WTC11 (cell line): Measurements from ENCODE around the gene SDK2. TPM values are rescaled to one million over a fixed set of nuclear protein-coding genes. Genes with fewer than 3 reads are reported as not detected.

Experiments used
- ATAC-seq: fragments of 200-7000 bp; cut with Tn5 transposase; 2 replicates; pipeline ENCODE4 v1.10.0; 2021; ENCODE audit warnings: mild to moderate bottlenecking, moderate library complexity
- CTCF ChIA-PET: fragments of 300-600 bp; sonication (Branson Sonifier 250); formaldehyde crosslinking; loops from one replicate; lab custom pipeline; 2021; ENCODE audit warnings: antibody characterized with exemption; lab: Charles Lee
- POLR2A ChIA-PET: fragments of 350-600 bp; sonication (Branson Sonifier 250); formaldehyde crosslinking; loops from one replicate; lab custom pipeline; 2021; ENCODE audit warnings: antibody characterized with exemption; lab: Charles Lee
- DNase-seq: peaks from one replicate; pipeline ENCODE4 v3.0.0; 2021; ENCODE audit warnings: low spot score
- H3K27ac Mint-ChIP-seq: 2 replicates; pipeline ENCODE4 v1.8.0; 2021; ENCODE audit warnings: mixed read lengths
- H3K27me3 Mint-ChIP-seq: 2 replicates; pipeline ENCODE4 v1.8.0; 2021; ENCODE audit warnings: low read depth, mild to moderate bottlenecking, moderate library complexity, mixed read lengths
- H3K36me3 Mint-ChIP-seq: 2 replicates; pipeline ENCODE4 v1.8.0; 2021; ENCODE audit warnings: mixed read lengths
- H3K4me1 Mint-ChIP-seq: 2 replicates; pipeline ENCODE4 v1.8.0; 2022; ENCODE audit warnings: mixed read lengths
- H3K4me3 Mint-ChIP-seq: 2 replicates; pipeline ENCODE4 v1.8.0; 2021; ENCODE audit warnings: mild to moderate bottlenecking, moderate library complexity, mixed read lengths
- H3K9me3 Mint-ChIP-seq: 2 replicates; pipeline ENCODE4 v1.8.0; 2021; ENCODE audit warnings: mixed read lengths
- CDX4 ChIP-seq: fragments of 250-450 bp; sonication (Bioruptor Pico); IDR thresholded peaks from 2 replicates; pipeline ENCODE4 v1.9.0; 2021; ENCODE audit warnings: moderate library complexity, mild to moderate bottlenecking, inconsistent platforms, borderline replicate concordance
- CREM ChIP-seq: sonication (generic); formaldehyde crosslinking; IDR thresholded peaks from 2 replicates; pipeline ENCODE4 v1.8.1; 2022; ENCODE audit warnings: mild to moderate bottlenecking, missing genetic modification reagents, moderate library complexity
- ERG ChIP-seq: fragments of 250-450 bp; sonication (Bioruptor Pico); IDR thresholded peaks from 2 replicates; pipeline ENCODE4 v1.8.0; 2021; ENCODE audit warnings: mild to moderate bottlenecking
- GRHL2 ChIP-seq: fragments of 250-450 bp; sonication (Bioruptor Pico); IDR thresholded peaks from 2 replicates; pipeline ENCODE4 v1.8.0; 2022; ENCODE audit warnings: mild to moderate bottlenecking, moderate library complexity; ENCODE audit not compliant: insufficient replicate concordance, severe bottlenecking
- JUN ChIP-seq: sonication (generic); formaldehyde crosslinking; IDR thresholded peaks from 2 replicates; pipeline ENCODE4 v1.8.0; 2023; ENCODE audit warnings: mild to moderate bottlenecking, missing genetic modification reagents
- MAX ChIP-seq: sonication (generic); formaldehyde crosslinking; IDR thresholded peaks from 2 replicates; pipeline ENCODE4 v1.8.0; 2022; ENCODE audit warnings: mild to moderate bottlenecking, missing genetic modification reagents
- RELA ChIP-seq: sonication (generic); formaldehyde crosslinking; IDR thresholded peaks from 2 replicates; pipeline ENCODE4 v1.8.1; 2022; ENCODE audit warnings: missing genetic modification reagents, mild to moderate bottlenecking, borderline replicate concordance
- TP53 ChIP-seq: sonication (generic); formaldehyde crosslinking; IDR thresholded peaks from 2 replicates; pipeline ENCODE4 v1.8.1; 2023; ENCODE audit warnings: mild to moderate bottlenecking, missing genetic modification reagents
- ZNF138 ChIP-seq: sonication (generic); formaldehyde crosslinking; conservative IDR thresholded peaks from 2 replicates; pipeline ENCODE4 v1.8.1; 2022; ENCODE audit warnings: mild to moderate bottlenecking, moderate library complexity, missing genetic modification reagents
- ZNF232 ChIP-seq: sonication (generic); formaldehyde crosslinking; IDR thresholded peaks from 2 replicates; pipeline ENCODE4 v1.8.0; 2022; ENCODE audit warnings: mild to moderate bottlenecking, missing genetic modification reagents
- ZNF396 ChIP-seq: fragments of 250-450 bp; sonication (Bioruptor Pico); IDR thresholded peaks from 2 replicates; pipeline ENCODE4 v1.8.0; 2021; ENCODE audit warnings: mild to moderate bottlenecking, moderate library complexity, borderline replicate concordance
- ZNF423 ChIP-seq: fragments of 250-450 bp; sonication (Bioruptor Pico); IDR thresholded peaks from 2 replicates; pipeline ENCODE4 v2.1.2; 2022; ENCODE audit warnings: mild to moderate bottlenecking, moderate library complexity
- ZNF671 ChIP-seq: fragments of 250-450 bp; sonication (Bioruptor Pico); IDR thresholded peaks from 2 replicates; pipeline ENCODE4 v1.8.0; 2021; ENCODE audit warnings: mild to moderate bottlenecking
- total RNA-seq: library from RNA; stranded (reverse); gene quantifications from 3 replicates; pipeline ENCODE4 v1.2.3, GENCODE V29; 2021
- TF ChIP-seq, protein P1 (sequence below): sonication (generic); formaldehyde crosslinking; IDR thresholded peaks from 2 replicates; pipeline ENCODE4 v1.8.0; 2022; ENCODE audit warnings: missing genetic modification reagents
- TF ChIP-seq, protein P2 (sequence below): sonication (generic); formaldehyde crosslinking; IDR thresholded peaks from 2 replicates; pipeline ENCODE4 v1.8.1; 2023; ENCODE audit warnings: mild to moderate bottlenecking, missing genetic modification reagents

SDK2 gene
- total RNA-seq, 1 experiment from 2014 or later: 14.8 TPM

- Mint-ChIP-seq H3K4me3 (no peak overlapping the region), H3K9me3 (peaks cover 18% of the 10 kb centered on the region), H3K27me3 (peaks cover 3% of the 10 kb centered on the region; the same call in 1 of the 2 replicates), H3K4me1 (peaks cover 53% of the 10 kb centered on the region), H3K36me3 (peaks cover 19% of the 10 kb centered on the region), H3K27ac (no peak overlapping the region)
- ChIA-PET POLR2A (no interaction called here), CTCF (interaction anchor here (0.7 kb wide), 1 partner anchor 25 kb away, joined by 3 read pairs; no protein-coding TSS in a partner anchor)
- no peak for DNase-seq
- no peak for ATAC-seq
- TF ChIP-seq GRHL2 (CRISPR knock-in tag): no peak
These were observed 23.8 kb downstream of the SDK2 start for GRCh38 chr17:73620414-73620813.

DNA sequence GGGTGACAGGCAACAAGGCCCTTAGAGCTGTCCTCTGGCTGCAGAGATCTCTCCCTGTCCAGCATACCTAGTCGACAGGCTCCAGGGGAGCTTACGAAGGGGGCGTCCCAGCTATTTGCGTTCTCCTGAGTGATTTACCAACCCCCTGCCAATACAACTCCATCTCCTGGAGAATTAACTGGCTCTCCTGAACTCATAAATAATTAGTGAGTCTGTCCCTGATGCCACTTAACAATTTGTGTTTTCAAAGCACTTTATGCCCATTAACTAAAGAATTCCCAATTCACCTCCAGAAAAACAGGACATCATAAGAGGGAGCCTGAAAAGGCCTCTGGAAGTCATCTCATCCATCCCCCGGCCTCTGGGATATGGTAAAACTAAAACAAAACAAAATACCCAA is 26.7 kb downstream of the SDK2 start:
- Mint-ChIP-seq H3K36me3 (peaks cover 19% of the 10 kb centered on the region), H3K9me3 (peaks cover 18% of the 10 kb centered on the region)
- no peak for ATAC-seq
- no peak for TF ChIP-seq ERG (CRISPR knock-in tag)
- no peak for TF ChIP-seq ZNF138 (CRISPR knock-in tag)
- TF ChIP-seq, all 79 proteins: peak for 0
- peak overlapping the region; percentile 7; the same call in 1 of the 2 replicates for H3K27ac Mint-ChIP-seq
- DNase-seq: no peak
- CTCF ChIA-PET: interaction anchor here (0.6 to 1.9 kb wide), 5 partner anchors 11 to 381 kb away, joined by 3 to 4 read pairs (median 4); no protein-coding TSS in a partner anchor
- no peaks in the 10 kb centered on the region for H3K27me3 Mint-ChIP-seq
- POLR2A ChIA-PET: no interaction called here
- H3K4me3 Mint-ChIP-seq: no peak overlapping the region
- peaks cover 49% of the 10 kb centered on the region for H3K4me1 Mint-ChIP-seq

- Mint-ChIP-seq H3K4me3 (no peak overlapping the region; the same call in 1 of the 2 replicates), H3K27ac (peak overlapping the region; percentile 71), H3K27me3 (no peaks in the 10 kb centered on the region), H3K4me1 (peaks cover 49% of the 10 kb centered on the region)
- ATAC-seq (no peak), DNase-seq (no peak)
- POLR2A ChIA-PET: interaction anchor here (0.7 to 0.8 kb wide), 2 partner anchors 72 to 874 kb away, joined by 4 to 7 read pairs; no protein-coding TSS in a partner anchor
- 0 out of 2 replicates have a peak, but pooled peaks have one; percentile 9 for TF ChIP-seq ZNF423 (CRISPR knock-in tag)
- TF ChIP-seq CREM (CRISPR knock-in tag): no peak
- TF ChIP-seq, all 79 proteins: peak for 1
- Mint-ChIP-seq H3K36me3 (peaks cover 19% of the 10 kb centered on the region), H3K9me3 (peaks cover 18% of the 10 kb centered on the region)
- CTCF ChIA-PET: interaction anchor here (0.5 to 1.9 kb wide), 6 partner anchors 10 to 382 kb away, joined by 3 to 9 read pairs (median 4); no protein-coding TSS in a partner anchor
These were observed 27.3 kb downstream of the SDK2 start for GRCh38 chr17:73616873-73617404.

- Mint-ChIP-seq H3K36me3 (peaks cover 19% of the 10 kb centered on the region), H3K27me3 (no peaks in the 10 kb centered on the region), H3K4me1 (peaks cover 49% of the 10 kb centered on the region), H3K4me3 (no peak overlapping the region; the same call in 1 of the 2 replicates), H3K27ac (peak overlapping the region; percentile 71)
- POLR2A ChIA-PET: interaction anchor here (0.7 to 0.8 kb wide), 2 partner anchors 73 to 873 kb away, joined by 4 to 7 read pairs; no protein-coding TSS in a partner anchor
- ATAC-seq (peak; percentile 33), DNase-seq (no peak)
- CTCF ChIA-PET: interaction anchor here (0.5 to 1.9 kb wide), 6 partner anchors 9 to 382 kb away, joined by 3 to 9 read pairs (median 4); no protein-coding TSS in a partner anchor
- TF ChIP-seq MAX (CRISPR knock-in tag): peak; percentile 46; the same call in 1 of the 2 replicates
- no peak for TF ChIP-seq ZNF396 (CRISPR knock-in tag)
- no peak for TF ChIP-seq ZNF232 (CRISPR knock-in tag)
- TF ChIP-seq, all 79 proteins: peak for 1
- peaks cover 18% of the 10 kb centered on the region for H3K9me3 Mint-ChIP-seq
These were observed 27.9 kb downstream of the SDK2 start for GRCh38 chr17:73616120-73616872.

GRCh38 chr17:73614256-73614655 is 30.0 kb downstream of the SDK2 start:
- Mint-ChIP-seq H3K36me3 (peaks cover 9% of the 10 kb centered on the region), H3K4me1 (peaks cover 55% of the 10 kb centered on the region), H3K27me3 (no peaks in the 10 kb centered on the region), H3K27ac (peak overlapping the region; percentile 96), H3K4me3 (peak overlapping the region; percentile 52), H3K9me3 (peaks cover 8% of the 10 kb centered on the region)
- ChIA-PET POLR2A (interaction anchor here (0.6 to 0.7 kb wide), 3 partner anchors 27 to 188 kb away, joined by 3 to 7 read pairs (median 4); no protein-coding TSS in a partner anchor), CTCF (interaction anchor here (0.7 to 2.5 kb wide), 6 partner anchors 14 to 384 kb away, joined by 3 to 14 read pairs (median 3); no protein-coding TSS in a partner anchor)
- no peak for ATAC-seq
- no peak for DNase-seq
- TF ChIP-seq, protein P1, sequence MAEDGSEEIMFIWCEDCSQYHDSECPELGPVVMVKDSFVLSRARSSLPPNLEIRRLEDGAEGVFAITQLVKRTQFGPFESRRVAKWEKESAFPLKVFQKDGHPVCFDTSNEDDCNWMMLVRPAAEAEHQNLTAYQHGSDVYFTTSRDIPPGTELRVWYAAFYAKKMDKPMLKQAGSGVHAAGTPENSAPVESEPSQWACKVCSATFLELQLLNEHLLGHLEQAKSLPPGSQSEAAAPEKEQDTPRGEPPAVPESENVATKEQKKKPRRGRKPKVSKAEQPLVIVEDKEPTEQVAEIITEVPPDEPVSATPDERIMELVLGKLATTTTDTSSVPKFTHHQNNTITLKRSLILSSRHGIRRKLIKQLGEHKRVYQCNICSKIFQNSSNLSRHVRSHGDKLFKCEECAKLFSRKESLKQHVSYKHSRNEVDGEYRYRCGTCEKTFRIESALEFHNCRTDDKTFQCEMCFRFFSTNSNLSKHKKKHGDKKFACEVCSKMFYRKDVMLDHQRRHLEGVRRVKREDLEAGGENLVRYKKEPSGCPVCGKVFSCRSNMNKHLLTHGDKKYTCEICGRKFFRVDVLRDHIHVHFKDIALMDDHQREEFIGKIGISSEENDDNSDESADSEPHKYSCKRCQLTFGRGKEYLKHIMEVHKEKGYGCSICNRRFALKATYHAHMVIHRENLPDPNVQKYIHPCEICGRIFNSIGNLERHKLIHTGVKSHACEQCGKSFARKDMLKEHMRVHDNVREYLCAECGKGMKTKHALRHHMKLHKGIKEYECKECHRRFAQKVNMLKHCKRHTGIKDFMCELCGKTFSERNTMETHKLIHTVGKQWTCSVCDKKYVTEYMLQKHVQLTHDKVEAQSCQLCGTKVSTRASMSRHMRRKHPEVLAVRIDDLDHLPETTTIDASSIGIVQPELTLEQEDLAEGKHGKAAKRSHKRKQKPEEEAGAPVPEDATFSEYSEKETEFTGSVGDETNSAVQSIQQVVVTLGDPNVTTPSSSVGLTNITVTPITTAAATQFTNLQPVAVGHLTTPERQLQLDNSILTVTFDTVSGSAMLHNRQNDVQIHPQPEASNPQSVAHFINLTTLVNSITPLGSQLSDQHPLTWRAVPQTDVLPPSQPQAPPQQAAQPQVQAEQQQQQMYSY (CRISPR knock-in tag): no peak
- no peak for TF ChIP-seq RELA (CRISPR knock-in tag)
- TF ChIP-seq TP53 (CRISPR knock-in tag): no peak
- TF ChIP-seq, protein P2, sequence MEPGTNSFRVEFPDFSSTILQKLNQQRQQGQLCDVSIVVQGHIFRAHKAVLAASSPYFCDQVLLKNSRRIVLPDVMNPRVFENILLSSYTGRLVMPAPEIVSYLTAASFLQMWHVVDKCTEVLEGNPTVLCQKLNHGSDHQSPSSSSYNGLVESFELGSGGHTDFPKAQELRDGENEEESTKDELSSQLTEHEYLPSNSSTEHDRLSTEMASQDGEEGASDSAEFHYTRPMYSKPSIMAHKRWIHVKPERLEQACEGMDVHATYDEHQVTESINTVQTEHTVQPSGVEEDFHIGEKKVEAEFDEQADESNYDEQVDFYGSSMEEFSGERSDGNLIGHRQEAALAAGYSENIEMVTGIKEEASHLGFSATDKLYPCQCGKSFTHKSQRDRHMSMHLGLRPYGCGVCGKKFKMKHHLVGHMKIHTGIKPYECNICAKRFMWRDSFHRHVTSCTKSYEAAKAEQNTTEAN (CRISPR knock-in tag): no peak
- TF ChIP-seq ZNF671 (CRISPR knock-in tag): no peak
- no peak for TF ChIP-seq JUN (CRISPR knock-in tag)
- TF ChIP-seq CDX4 (CRISPR knock-in tag): no peak
